ENCODE results near the gene GALNT1.
A peak's percentile ranks its signal among the peaks of the same experiment; 100 is the strongest.

Gene GALNT1

GRCh38 chr18:35578481-35578880 is 3.1 kb upstream of the GALNT1 start:
- peaks cover 15 to 19% of the 10 kb centered on the region in 2 experiments for H3K4me1 ChIP-seq (ENCODE audit: control insufficient read depth in 1 of 2, insufficient read depth in 1 of 2, low read depth in 1 of 2, low read length in 1 of 2)
- no peak for TF ChIP-seq CTCF (IDR thresholded peaks at IDR 0.05)
- H3K9me3 ChIP-seq, result no peaks in the 10 kb centered on the region
- no peak overlapping the region for H3K4me3 ChIP-seq (ENCODE audit: low read depth in 1 of 2, low read length in 1 of 2)
- no peaks in the 10 kb centered on the region for H3K36me3 ChIP-seq
- H3K27ac ChIP-seq, result no peak overlapping the region
- H3K27me3 ChIP-seq, result no peaks in the 10 kb centered on the region

GRCh38 chr18:35578936-35579335 is 2.6 kb upstream of the GALNT1 start:
- peaks cover 15 to 21% of the 10 kb centered on the region in 2 experiments for H3K4me1 ChIP-seq (ENCODE audit: control insufficient read depth in 1 of 2, insufficient read depth in 1 of 2, low read depth in 1 of 2, low read length in 1 of 2)
- no peak overlapping the region for H3K4me3 ChIP-seq (ENCODE audit: low read depth in 1 of 2, low read length in 1 of 2)
- H3K36me3 ChIP-seq, result no peaks in the 10 kb centered on the region
- TF ChIP-seq CTCF (IDR thresholded peaks at IDR 0.05), result no peak
- H3K27ac ChIP-seq, result no peak overlapping the region
- H3K27me3 ChIP-seq, result no peaks in the 10 kb centered on the region
- H3K9me3 ChIP-seq, result no peaks in the 10 kb centered on the region

- Histone ChIP-seq H3K36me3 (no peaks in the 10 kb centered on the region), H3K27me3 (no peaks in the 10 kb centered on the region), H3K27ac (peak overlapping the region; percentile 55), H3K4me1 (ENCODE audit: control insufficient read depth in 1 of 2, insufficient read depth in 1 of 2, low read depth in 1 of 2, low read length in 1 of 2) (peaks cover 15 to 21% of the 10 kb centered on the region in 2 experiments), H3K4me3 (ENCODE audit: low read depth in 1 of 2, low read length in 1 of 2) (peak overlapping the region; percentile 65 to 72), H3K9me3 (no peaks in the 10 kb centered on the region)
- no peak for TF ChIP-seq CTCF (IDR thresholded peaks at IDR 0.05)
Measured at GRCh38 chr18:35580701-35581539, 620 bp upstream of the GALNT1 start.

GRCh38 chr18:35581898-35582641 is 530 bp downstream of the GALNT1 start:
- Histone ChIP-seq H3K27me3 (no peaks in the 10 kb centered on the region), H3K4me3 (ENCODE audit: low read depth in 1 of 2, low read length in 1 of 2) (peak overlapping the region; percentile 72 to 79), H3K9me3 (no peaks in the 10 kb centered on the region), H3K27ac (peak overlapping the region; percentile 74), H3K4me1 (ENCODE audit: control insufficient read depth in 1 of 2, insufficient read depth in 1 of 2, low read depth in 1 of 2, low read length in 1 of 2) (peaks cover 15 to 21% of the 10 kb centered on the region in 2 experiments), H3K36me3 (no peaks in the 10 kb centered on the region)
- no peak for TF ChIP-seq CTCF (IDR thresholded peaks at IDR 0.05)

- no peaks in the 10 kb centered on the region for H3K9me3 ChIP-seq
- H3K4me3 ChIP-seq (ENCODE audit: low read depth in 1 of 2, low read length in 1 of 2), result peak overlapping the region in 1 of 2 experiments; percentile 79
- peaks cover 15 to 21% of the 10 kb centered on the region in 2 experiments for H3K4me1 ChIP-seq (ENCODE audit: control insufficient read depth in 1 of 2, insufficient read depth in 1 of 2, low read depth in 1 of 2, low read length in 1 of 2)
- TF ChIP-seq CTCF (IDR thresholded peaks at IDR 0.05), result no peak
- H3K27me3 ChIP-seq, result no peaks in the 10 kb centered on the region
- H3K27ac ChIP-seq, result no peak overlapping the region
- no peaks in the 10 kb centered on the region for H3K36me3 ChIP-seq
Measured at GRCh38 chr18:35582899-35583558, 1.5 kb downstream of the GALNT1 start.
